Measurements from ENCODE around the gene FRMD4A. TPM values are rescaled to one million over a fixed set of nuclear protein-coding genes. Genes with fewer than 3 reads are reported as not detected.

Gene FRMD4A
- total RNA-seq, 6 donors from 2014 or later, result 22.3 to 114 (median 52.3) TPM

DNA sequence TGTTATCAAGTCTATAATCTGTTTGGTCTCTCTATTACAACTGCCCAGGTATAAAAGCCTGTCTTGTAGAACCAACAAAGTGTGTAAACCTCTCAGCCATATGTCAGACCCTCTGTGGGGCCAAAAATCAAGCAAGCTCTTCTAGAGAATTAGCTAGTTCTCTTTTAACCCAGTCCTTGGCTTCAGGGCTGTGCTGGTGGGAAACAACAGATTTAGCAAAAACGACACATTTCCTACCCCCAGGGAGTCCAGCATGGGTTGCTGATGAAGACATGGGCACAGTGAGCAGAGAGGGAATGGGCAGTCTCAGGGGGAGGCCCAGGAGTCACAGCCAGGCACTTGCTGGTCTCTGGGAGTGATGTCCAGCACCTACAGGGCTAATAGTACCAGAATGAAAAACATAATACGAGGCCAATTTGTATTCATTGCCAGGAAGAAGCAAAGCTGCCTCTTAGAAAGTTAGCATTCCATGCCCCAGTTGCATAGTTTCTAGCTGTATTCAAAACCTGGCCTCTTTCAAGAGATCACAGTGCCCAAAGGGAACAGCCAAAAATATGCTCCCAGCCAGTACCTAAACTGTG, 80.1 kb downstream of the FRMD4A start:
- 84 to 88% methylated on average over 2 of the region's 2 CpGs for WGBS, 2 donors
- Histone ChIP-seq H3K4me3 (no peak overlapping the region), H3K27ac (no peak overlapping the region), H3K27me3 (no peaks in the 10 kb centered on the region), H3K4me1 (no peaks in the 10 kb centered on the region), H3K36me3 (no peaks in the 10 kb centered on the region), H3K9me3 (peaks cover 0 to 11% (median 0%) of the 10 kb centered on the region in 4 donors)
- no peak for ATAC-seq (ENCODE audit: low FRiP score in 2 of 2)
- DNase-seq, result no peak
- no peak for TF ChIP-seq POLR2AphosphoS5 (IDR thresholded peaks at IDR 0.05)
- TF ChIP-seq EP300 (IDR thresholded peaks at IDR 0.05), result no peak
- TF ChIP-seq POLR2A (IDR thresholded peaks at IDR 0.05), result no peak
- TF ChIP-seq, protein P1, sequence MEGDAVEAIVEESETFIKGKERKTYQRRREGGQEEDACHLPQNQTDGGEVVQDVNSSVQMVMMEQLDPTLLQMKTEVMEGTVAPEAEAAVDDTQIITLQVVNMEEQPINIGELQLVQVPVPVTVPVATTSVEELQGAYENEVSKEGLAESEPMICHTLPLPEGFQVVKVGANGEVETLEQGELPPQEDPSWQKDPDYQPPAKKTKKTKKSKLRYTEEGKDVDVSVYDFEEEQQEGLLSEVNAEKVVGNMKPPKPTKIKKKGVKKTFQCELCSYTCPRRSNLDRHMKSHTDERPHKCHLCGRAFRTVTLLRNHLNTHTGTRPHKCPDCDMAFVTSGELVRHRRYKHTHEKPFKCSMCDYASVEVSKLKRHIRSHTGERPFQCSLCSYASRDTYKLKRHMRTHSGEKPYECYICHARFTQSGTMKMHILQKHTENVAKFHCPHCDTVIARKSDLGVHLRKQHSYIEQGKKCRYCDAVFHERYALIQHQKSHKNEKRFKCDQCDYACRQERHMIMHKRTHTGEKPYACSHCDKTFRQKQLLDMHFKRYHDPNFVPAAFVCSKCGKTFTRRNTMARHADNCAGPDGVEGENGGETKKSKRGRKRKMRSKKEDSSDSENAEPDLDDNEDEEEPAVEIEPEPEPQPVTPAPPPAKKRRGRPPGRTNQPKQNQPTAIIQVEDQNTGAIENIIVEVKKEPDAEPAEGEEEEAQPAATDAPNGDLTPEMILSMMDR (IDR thresholded peaks at IDR 0.05), result no peak

DNA sequence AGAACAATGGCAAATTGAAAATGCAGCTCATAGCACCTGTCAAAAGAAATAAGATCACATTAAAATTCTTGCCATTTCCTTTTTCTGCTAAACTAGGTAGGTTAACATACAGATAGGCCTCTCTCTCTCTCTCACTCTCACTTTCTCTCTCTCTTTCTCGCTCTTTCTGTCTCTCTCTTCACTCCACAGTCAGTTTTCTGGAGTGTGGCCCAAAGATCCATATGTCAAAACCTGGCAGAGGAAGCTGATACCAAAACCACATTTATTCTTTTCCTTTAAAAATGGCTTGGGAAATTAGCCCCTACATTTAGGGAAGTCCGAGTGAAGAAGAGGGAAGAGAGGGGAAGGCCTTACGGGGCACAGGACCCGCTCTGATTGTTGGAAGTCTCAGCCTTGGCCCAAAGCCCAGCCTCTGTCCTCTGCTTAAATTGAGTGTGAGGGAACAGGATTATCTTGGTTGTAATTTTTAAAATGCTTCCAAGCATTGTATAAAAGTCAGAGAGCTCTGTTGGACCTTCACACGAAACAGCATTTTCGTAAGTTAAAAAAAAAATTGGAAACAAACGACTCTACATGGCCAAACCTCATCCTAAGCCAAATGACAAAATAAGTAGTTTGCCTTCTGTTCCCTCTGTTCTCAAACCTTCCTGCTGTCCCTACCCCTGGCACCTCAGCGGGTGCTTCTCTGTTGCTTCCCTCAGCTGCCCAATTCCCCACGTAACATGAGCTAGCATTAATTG, 83.2 kb downstream of the FRMD4A start:
- no peaks in the 10 kb centered on the region for H3K27me3 ChIP-seq
- no peak overlapping the region for H3K4me3 ChIP-seq
- TF ChIP-seq, protein P1 (IDR thresholded peaks at IDR 0.05), result no peak
- no peak for TF ChIP-seq POLR2AphosphoS5 (IDR thresholded peaks at IDR 0.05)
- no peak for TF ChIP-seq EP300 (IDR thresholded peaks at IDR 0.05)
- TF ChIP-seq POLR2A (IDR thresholded peaks at IDR 0.05), result no peak
- H3K36me3 ChIP-seq, result no peaks in the 10 kb centered on the region
- peaks cover 0 to 11% (median 0%) of the 10 kb centered on the region in 4 donors for H3K9me3 ChIP-seq
- WGBS, 2 donors, result 59 to 60% methylated on average over 9 of the region's 9 CpGs
- ATAC-seq (ENCODE audit: low FRiP score in 2 of 2) (no peak), DNase-seq (no peak)
- no peaks in the 10 kb centered on the region for H3K4me1 ChIP-seq
- no peak overlapping the region for H3K27ac ChIP-seq

DNA sequence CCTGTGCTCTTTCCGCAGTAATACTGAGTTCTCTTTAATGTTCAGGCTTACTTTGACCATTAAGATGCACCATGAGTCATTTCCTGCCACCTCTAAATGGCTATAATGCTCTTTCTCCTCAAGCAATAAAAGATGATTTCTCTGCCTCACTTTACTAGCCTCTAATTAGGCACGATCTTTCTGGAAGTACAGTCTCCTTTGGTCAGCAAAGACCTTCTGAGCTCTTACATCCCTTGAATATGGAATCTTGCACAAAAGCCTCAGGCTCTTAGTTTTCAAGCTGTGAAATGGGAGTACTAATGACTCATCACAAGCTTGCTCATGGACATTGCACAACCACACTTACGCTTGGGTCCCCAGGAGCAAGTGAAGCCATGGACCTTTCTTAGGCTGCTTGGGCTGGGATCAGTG, 85.9 kb downstream of the FRMD4A start:
- Histone ChIP-seq H3K9me3 (no peaks in the 10 kb centered on the region), H3K27me3 (no peaks in the 10 kb centered on the region), H3K27ac (no peak overlapping the region), H3K4me3 (no peak overlapping the region), H3K4me1 (no peaks in the 10 kb centered on the region), H3K36me3 (no peaks in the 10 kb centered on the region)
- ATAC-seq (ENCODE audit: low FRiP score in 2 of 2), result no peak
- TF ChIP-seq POLR2A (IDR thresholded peaks at IDR 0.05) (no peak), EP300 (IDR thresholded peaks at IDR 0.05) (no peak), POLR2AphosphoS5 (IDR thresholded peaks at IDR 0.05) (no peak)
- TF ChIP-seq, protein P1 (IDR thresholded peaks at IDR 0.05), result no peak
- DNase-seq, result no peak
- WGBS, 2 donors, result 81 to 85% methylated on average over 3 of the region's 3 CpGs

DNA sequence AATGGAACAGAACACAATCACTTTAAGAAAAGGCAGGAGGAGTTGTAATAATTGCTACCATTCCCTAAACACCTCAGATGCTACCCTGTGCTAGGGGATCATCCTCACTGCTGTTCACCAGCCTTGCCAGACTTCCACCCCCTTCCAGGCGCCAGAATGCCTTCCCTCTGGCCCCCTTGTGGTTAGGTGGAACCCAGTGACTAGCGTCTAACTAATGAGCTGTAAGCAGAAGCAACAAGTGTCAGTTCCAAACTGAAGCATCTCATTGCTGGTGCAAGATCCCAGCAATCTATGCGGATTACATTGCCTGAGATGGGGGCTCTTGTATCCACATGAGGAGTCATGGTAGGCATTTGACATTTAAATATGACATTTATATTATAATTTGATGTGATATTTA, 86.6 kb downstream of the FRMD4A start:
- H3K27me3 ChIP-seq, result no peaks in the 10 kb centered on the region
- no peak for TF ChIP-seq POLR2AphosphoS5 (IDR thresholded peaks at IDR 0.05)
- TF ChIP-seq EP300 (IDR thresholded peaks at IDR 0.05), result no peak
- TF ChIP-seq POLR2A (IDR thresholded peaks at IDR 0.05), result no peak
- TF ChIP-seq, protein P1 (IDR thresholded peaks at IDR 0.05), result no peak
- 46 to 50% methylated on average over 3 of the region's 3 CpGs for WGBS, 2 donors
- no peaks in the 10 kb centered on the region for H3K4me1 ChIP-seq
- no peaks in the 10 kb centered on the region for H3K9me3 ChIP-seq
- DNase-seq, result no peak
- ATAC-seq (ENCODE audit: low FRiP score in 2 of 2), result no peak
- no peak overlapping the region for H3K27ac ChIP-seq
- H3K36me3 ChIP-seq, result no peaks in the 10 kb centered on the region
- no peak overlapping the region for H3K4me3 ChIP-seq

Data from upper lobe of left lung (tissue), 6 donors.